ENCODE data around the gene FOXK1.
A peak's percentile ranks its signal among the peaks of the same experiment; 100 is the strongest.

FOXK1 gene

GRCh38 chr7:4722960-4723630, 41.0 kb downstream of the FOXK1 start:
- DNase-seq (ENCODE audit: low read depth in 2 of 2) = no peak

- DNase-seq (ENCODE audit: low read depth in 2 of 2) = no peak
Observed at GRCh38 chr7:4724648-4725013, 42.5 kb downstream of the FOXK1 start.

- peak; percentile 26 for DNase-seq (ENCODE audit: low read depth in 2 of 2)
Observed at GRCh38 chr7:4725014-4725849, 43.1 kb downstream of the FOXK1 start.

GRCh38 chr7:4725850-4726450, 43.9 kb downstream of the FOXK1 start:
- DNase-seq (ENCODE audit: low read depth in 2 of 2) = no peak

GRCh38 chr7:4726566-4726965, 44.5 kb downstream of the FOXK1 start:
- no peak for DNase-seq (ENCODE audit: low read depth in 2 of 2)

GRCh38 chr7:4727914-4728705, 46.0 kb downstream of the FOXK1 start:
- no peak for DNase-seq (ENCODE audit: low read depth in 2 of 2)

- no peak for DNase-seq (ENCODE audit: low read depth in 2 of 2)
Observed at GRCh38 chr7:4729266-4729665, 47.2 kb downstream of the FOXK1 start.

- DNase-seq (ENCODE audit: low read depth in 2 of 2) = no peak
Observed at GRCh38 chr7:4730276-4730675, 48.2 kb downstream of the FOXK1 start.

GRCh38 chr7:4730971-4731370, 48.9 kb downstream of the FOXK1 start:
- no peak for DNase-seq (ENCODE audit: low read depth in 2 of 2)

- no peak for DNase-seq (ENCODE audit: low read depth in 2 of 2)
Observed at GRCh38 chr7:4731803-4732202, 49.7 kb downstream of the FOXK1 start.

GRCh38 chr7:4733936-4734528, 51.9 kb downstream of the FOXK1 start:
- DNase-seq (ENCODE audit: low read depth in 2 of 2) = no peak

GRCh38 chr7:4734587-4735345, 52.7 kb downstream of the FOXK1 start:
- no peak for DNase-seq (ENCODE audit: low read depth in 2 of 2)

GRCh38 chr7:4737300-4737699, 55.2 kb downstream of the FOXK1 start:
- DNase-seq (ENCODE audit: low read depth in 2 of 2) = no peak

- no peak for DNase-seq (ENCODE audit: low read depth in 2 of 2)
Observed at GRCh38 chr7:4738711-4739527, 56.8 kb downstream of the FOXK1 start.

GRCh38 chr7:4739528-4739992, 57.5 kb downstream of the FOXK1 start:
- DNase-seq (ENCODE audit: low read depth in 2 of 2) = no peak

- no peak for DNase-seq (ENCODE audit: low read depth in 2 of 2)
Observed at GRCh38 chr7:4740796-4741195, 58.7 kb downstream of the FOXK1 start.

GRCh38 chr7:4742051-4742573, 60.0 kb downstream of the FOXK1 start:
- DNase-seq (ENCODE audit: low read depth in 2 of 2) = no peak

GRCh38 chr7:4742852-4743251, 60.8 kb downstream of the FOXK1 start:
- DNase-seq (ENCODE audit: low read depth in 2 of 2) = no peak

- DNase-seq (ENCODE audit: low read depth in 2 of 2) = peak; percentile 36 to 51
Observed at GRCh38 chr7:4744391-4745264, 62.5 kb downstream of the FOXK1 start.

All from stimulated activated CD8-positive, alpha-beta memory T cell treated with anti-CD3 and anti-CD28 coated beads, Interleukin-7, amount 100 ng/mL, for 1 hour (primary cell).